HUDEP-2 (cell line): Measurements from ENCODE around the gene CATSPER1.

ENCODE experiments used
- DNase-seq, 76 experiments: peaks; one replicate each; lab custom pipeline; 2025; ENCODE audit not compliant: unreplicated experiment in 76 of 76; lab: John Stamatoyannopoulos, UW

Gene CATSPER1

DNA sequence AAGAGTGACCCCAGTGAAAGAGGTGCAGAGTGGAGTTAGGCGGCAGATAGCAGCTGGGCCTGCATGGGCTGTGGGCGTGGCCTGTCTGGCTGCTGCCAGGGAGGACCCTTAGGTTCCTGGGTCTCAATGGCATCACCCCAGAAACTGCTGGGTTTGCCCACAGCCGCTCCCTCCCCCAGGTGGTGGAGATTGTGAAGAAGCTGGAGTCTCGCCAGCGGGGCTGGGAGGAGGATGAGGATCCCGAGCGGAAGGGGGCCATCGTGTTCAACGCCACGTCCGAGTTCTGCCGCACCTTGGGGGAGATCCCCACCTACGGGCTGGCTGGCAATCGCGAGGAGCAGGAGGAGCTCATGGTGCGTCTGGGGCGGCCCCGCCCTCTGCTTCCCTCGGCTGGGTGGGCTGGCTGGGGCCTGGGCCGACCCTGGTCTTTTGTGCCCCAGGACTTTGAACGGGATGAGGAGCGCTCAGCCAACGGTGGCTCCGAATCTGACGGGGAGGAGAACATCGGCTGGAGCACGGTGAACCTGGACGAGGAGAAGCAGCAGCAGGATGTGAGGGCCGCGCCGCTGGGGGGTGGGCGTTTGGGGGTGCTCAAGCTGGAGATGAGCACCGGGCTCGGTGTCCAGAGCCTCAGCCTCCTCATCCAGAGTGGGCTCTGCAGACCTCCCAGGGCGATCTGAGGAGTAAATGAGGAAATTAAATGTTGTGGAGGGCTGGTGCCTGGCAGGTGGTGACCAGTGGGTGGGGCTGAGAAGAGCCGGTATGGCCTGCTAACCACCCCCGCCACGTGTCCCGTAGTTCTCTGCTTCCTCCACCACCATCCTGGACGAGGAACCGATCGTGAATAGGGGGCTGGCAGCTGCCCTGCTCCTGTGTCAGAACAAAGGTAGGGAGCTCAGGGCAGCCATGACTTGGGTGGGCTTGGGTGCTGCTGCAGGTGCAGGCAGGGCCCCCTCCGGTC, 49.8 kb downstream of the CATSPER1 start:
- no peak for DNase-seq

DNA sequence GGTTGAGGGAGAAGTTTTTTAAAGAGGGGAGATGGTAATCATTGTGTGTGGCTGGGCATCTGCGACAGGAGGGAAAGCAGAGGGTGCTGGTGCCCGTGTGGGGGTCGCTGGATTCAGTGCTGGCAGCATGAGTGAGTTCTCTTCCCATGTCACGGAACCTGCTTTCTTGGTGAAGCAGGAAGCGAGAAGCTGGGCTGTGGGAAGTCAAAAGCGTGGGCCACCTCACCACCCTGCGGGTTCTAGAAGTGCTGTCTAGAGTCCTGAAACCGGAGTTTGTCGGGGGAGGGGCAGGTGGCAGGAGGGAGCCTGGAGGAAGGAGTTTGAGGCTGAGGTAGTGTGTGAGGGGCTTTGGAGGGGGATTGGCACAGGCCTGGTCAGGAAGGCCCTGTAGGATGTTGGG, 50.5 kb downstream of the CATSPER1 start:
- DNase-seq: no peak

DNA sequence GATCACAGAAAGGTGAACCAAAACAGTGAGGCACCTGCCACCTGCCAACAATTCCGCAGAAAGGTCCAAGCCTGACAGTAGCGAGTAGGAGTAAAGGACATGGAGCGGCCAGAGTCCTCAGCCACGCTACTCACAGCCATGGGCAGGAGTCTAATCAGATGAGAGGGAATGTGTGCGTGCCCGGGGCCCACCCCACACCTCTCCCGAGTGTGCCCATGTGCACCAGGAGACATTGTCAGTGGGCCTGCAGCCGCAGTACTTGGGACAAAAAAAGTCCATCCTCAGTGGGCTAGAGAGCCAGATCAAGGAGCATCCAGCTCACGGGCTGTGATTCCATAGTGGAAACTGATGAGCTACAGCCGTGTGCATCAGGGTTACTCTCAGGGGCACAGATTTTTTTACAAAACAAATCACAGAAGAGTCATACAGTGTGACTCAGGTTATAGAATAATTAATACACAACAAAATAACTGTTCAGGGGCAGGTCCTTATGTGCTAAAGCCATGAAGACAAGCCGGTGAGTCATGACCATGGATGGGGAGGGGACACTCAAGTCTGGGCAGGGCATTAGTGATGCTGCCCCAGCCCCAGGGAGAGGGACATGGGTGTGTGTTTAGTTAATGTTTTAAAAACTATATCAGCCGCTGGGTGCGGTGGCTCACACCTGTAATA, 52.7 kb downstream of the CATSPER1 start:
- no peak for DNase-seq

DNA sequence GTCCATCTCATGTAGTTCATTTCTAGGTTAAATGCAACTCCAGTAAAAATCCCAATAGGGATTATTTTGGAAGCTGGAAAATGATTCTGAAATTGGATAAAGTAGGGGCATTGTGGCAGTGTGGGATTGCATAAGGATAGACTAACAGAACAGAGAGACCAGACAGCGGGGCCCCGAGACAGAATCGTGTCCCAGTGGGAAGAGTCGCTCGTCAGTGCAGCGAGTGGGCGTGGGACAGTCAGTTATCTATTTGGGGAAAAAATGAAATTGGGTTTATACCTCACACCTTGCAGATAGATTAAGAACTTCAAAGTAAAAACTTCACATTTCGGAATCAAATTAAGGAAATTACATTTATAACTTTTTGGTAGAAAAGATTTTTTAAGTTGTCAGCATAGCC, 54.2 kb downstream of the CATSPER1 start:
- no peak for DNase-seq

DNA sequence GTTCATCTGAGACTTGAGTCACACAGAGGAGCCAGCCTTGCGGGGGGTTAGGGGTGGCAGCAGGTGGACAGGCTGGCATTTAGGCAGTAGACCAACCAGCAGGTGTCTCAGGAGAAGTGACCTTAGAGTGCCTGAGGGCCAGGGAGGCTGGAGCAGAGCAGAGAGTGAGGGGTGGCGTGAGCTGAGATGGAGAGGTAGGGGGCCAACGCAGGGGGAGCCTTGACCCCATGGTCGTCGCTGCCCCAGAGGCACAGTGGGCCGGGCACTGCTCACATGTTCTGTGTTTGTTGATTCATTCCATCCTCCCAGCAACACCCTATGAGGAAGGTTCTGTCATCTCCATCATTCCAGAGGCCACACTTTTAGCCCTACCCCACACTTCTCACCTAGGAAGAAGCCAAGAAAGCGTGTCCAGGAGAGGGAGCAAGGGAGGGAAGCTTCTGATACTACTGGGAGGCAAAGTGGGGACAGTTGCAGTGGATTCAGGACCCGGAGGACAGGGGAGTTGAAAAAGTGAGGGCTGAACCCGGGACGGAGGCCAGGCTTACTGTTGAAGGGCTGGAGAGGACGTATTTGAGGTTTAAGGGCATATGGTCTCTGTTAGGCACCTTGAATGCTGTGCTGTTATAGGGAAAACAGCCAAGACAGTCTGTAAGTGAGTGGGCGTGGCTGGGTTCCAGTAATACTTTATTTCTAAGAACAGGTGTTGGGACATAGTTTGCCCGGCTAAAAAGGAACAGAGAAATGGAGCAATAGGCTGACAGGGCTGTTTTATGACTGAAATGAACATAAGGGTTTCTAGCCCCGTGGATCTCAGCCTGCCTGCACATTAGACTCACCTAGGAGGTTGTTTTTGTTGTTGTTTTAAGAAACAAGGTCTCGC, 57.4 kb downstream of the CATSPER1 start:
- DNase-seq: no peak

DNA sequence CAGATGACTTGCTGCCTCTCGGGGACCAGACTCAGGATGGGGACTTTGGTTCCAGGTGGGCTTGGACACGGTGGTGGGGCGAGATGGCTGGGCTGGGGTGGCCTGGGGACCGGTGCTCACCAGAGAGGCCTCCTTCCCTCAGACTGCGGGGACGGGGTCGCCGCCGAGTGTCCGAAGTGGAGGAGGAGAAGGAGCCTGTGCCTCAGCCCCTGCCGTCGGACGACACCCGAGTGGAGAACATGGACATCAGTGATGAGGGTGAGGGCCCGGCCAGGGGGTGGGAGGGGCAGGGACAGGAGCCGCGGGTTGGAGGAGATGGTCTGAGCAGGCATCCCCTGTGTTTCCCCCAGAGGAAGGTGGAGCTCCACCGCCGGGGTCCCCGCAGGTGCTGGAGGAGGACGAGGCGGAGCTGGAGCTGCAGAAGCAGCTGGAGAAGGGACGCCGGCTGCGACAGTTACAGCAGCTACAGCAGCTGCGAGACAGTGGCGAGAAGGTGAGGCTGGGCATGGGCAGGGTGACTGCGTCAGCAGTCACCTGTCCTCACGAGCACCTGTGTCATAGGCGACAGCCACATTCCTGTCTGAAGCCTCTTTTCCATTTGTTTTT, 58.8 kb downstream of the CATSPER1 start:
- DNase-seq: no peak
